Measurements from ENCODE around the gene ADCY2.

ADCY2 gene

GRCh38 chr5:7395947-7396712, at the start of gene ADCY2:
Gene ADCY2, plus strand, starts transcription at chr5:7396138. Its CDS starts 159 bp downstream, at chr5:7396297.
- DNase-seq: peak; percentile 75

- no peak for DNase-seq
These were observed 48.6 kb upstream of the ADCY2 start for GRCh38 chr5:7347377-7347776.

- DNase-seq: no peak
These were observed 47.6 kb upstream of the ADCY2 start for GRCh38 chr5:7348168-7348854.

- DNase-seq: no peak
These were observed 34.3 kb upstream of the ADCY2 start for GRCh38 chr5:7361593-7361992.

- no peak for DNase-seq
These were observed 32.8 kb upstream of the ADCY2 start for GRCh38 chr5:7363067-7363677.

GRCh38 chr5:7364226-7364875, 31.6 kb upstream of the ADCY2 start:
- DNase-seq: no peak

GRCh38 chr5:7367780-7368179, 28.2 kb upstream of the ADCY2 start:
- no peak for DNase-seq

- peak; percentile 75 for DNase-seq
These were observed 23.5 kb upstream of the ADCY2 start for GRCh38 chr5:7372399-7372798.

- DNase-seq: no peak
These were observed 21.8 kb upstream of the ADCY2 start for GRCh38 chr5:7374186-7374585.

GRCh38 chr5:7375457-7375856, 20.5 kb upstream of the ADCY2 start:
- no peak for DNase-seq

GRCh38 chr5:7376871-7377270, 19.1 kb upstream of the ADCY2 start:
- DNase-seq: no peak

- no peak for DNase-seq
These were observed 18.2 kb upstream of the ADCY2 start for GRCh38 chr5:7377761-7378160.

- no peak for DNase-seq
These were observed 13.3 kb upstream of the ADCY2 start for GRCh38 chr5:7382588-7382987.

GRCh38 chr5:7385681-7386080, 10.3 kb upstream of the ADCY2 start:
- no peak for DNase-seq

- no peak for DNase-seq
These were observed 7.4 kb upstream of the ADCY2 start for GRCh38 chr5:7388553-7388952.

- no peak for DNase-seq
These were observed 4.7 kb upstream of the ADCY2 start for GRCh38 chr5:7391215-7391614.

GRCh38 chr5:7391814-7392692, 3.9 kb upstream of the ADCY2 start:
- DNase-seq: peak; percentile 69

- no peak for DNase-seq
These were observed 3.3 kb upstream of the ADCY2 start for GRCh38 chr5:7392693-7393024.

GRCh38 chr5:7393921-7394799, 1.8 kb upstream of the ADCY2 start:
- peak; percentile 58 for DNase-seq

- peak; percentile 65 for DNase-seq
These were observed 978 bp upstream of the ADCY2 start for GRCh38 chr5:7394889-7395431.

- peak; percentile 60 for DNase-seq
These were observed 449 bp upstream of the ADCY2 start for GRCh38 chr5:7395432-7395946.

All from islet precursor cell (in vitro differentiated cells).